IMR-90 (cell line): ENCODE measurements around the gene LRP5. TPM values are rescaled to one million over a fixed set of nuclear protein-coding genes. Genes with fewer than 3 reads are reported as not detected.

Experiments
- ATAC-seq: fragments of 200-7000 bp; cut with Tn5 transposase; 2 replicates; pipeline ENCODE4 v1.9.1; 2020; ENCODE audit warnings: low read depth, mild to moderate bottlenecking, moderate library complexity
- BruUV-seq: library from RNA; stranded (reverse); fragments of 400-500 nt; replicated peaks from 2 replicates; lab custom pipeline; 2021; lab: Mats Ljungman, UMichigan
- CTCF ChIA-PET: fragments of 300-600 bp; formaldehyde crosslinking; extraction: SDS; loops from one replicate; lab custom pipeline; 2021; ENCODE audit warnings: antibody characterized with exemption; lab: Yijun Ruan, JAX
- POLR2A ChIA-PET: fragments of 300-600 bp; sonication (Branson Sonifier 250); formaldehyde crosslinking; loops from one replicate; lab custom pipeline; 2022; ENCODE audit warnings: antibody characterized with exemption; ENCODE audit not compliant: unreplicated experiment; lab: Charles Lee
- DNase-seq: peaks from one replicate; pipeline ENCODE4 v3.0.0; 2013
- H2AFZ ChIP-seq: replicated peaks from 2 replicates; pipeline ENCODE3; 2013; ENCODE audit warnings: low read length, mild to moderate bottlenecking; ENCODE audit not compliant: poor library complexity
- H2AK5ac ChIP-seq: 2 replicates; pipeline ENCODE4 v1.6.1; 2013; ENCODE audit warnings: low read depth, low read length, inconsistent platforms
- H2AK9ac ChIP-seq: replicated peaks from 2 replicates; pipeline ENCODE3; 2013; ENCODE audit warnings: mild to moderate bottlenecking, low read depth, low read length, moderate library complexity; ENCODE audit not compliant: poor library complexity
- H2BK120ac ChIP-seq: 2 replicates; pipeline ENCODE4 v1.6.1; 2013; ENCODE audit warnings: low read depth, low read length, inconsistent platforms
- H2BK15ac ChIP-seq: 3 replicates; pipeline ENCODE4 v1.6.1; 2013; ENCODE audit warnings: low read depth, low read length, inconsistent platforms
- H2BK20ac ChIP-seq: 2 replicates; pipeline ENCODE4 v1.6.1; 2013; ENCODE audit warnings: low read depth, mild to moderate bottlenecking, inconsistent platforms, low read length, moderate library complexity
- H2BK5ac ChIP-seq: 2 replicates; pipeline ENCODE4 v1.6.1; 2013; ENCODE audit warnings: mild to moderate bottlenecking, low read depth, low read length, inconsistent platforms; ENCODE audit not compliant: poor library complexity, severe bottlenecking
- H3K14ac ChIP-seq: replicated peaks from 2 replicates; pipeline ENCODE4 v1.6.1; 2013; ENCODE audit warnings: low read depth, low read length, inconsistent platforms
- H3K18ac ChIP-seq: 2 replicates; pipeline ENCODE4 v1.6.1; 2013; ENCODE audit warnings: low read depth, low read length, control low read depth
- H3K23ac ChIP-seq: 2 replicates; pipeline ENCODE4 v1.6.1; 2013; ENCODE audit warnings: low read depth, low read length, inconsistent platforms
- H3K27ac ChIP-seq: 2 replicates; pipeline ENCODE4 v1.5.1; 2013; ENCODE audit warnings: mild to moderate bottlenecking, control low read depth, low read length; ENCODE audit not compliant: insufficient read depth
- H3K27me3 ChIP-seq: 2 replicates; pipeline ENCODE4 v1.6.1; 2013; ENCODE audit warnings: low read length; ENCODE audit not compliant: control insufficient read depth, insufficient read depth
- H3K36me3 ChIP-seq: 2 replicates; pipeline ENCODE4 v1.6.1; 2013; ENCODE audit warnings: low read length, mixed read lengths; ENCODE audit not compliant: control insufficient read depth, insufficient read depth
- H3K4ac ChIP-seq: 2 replicates; pipeline ENCODE4 v1.6.1; 2013; ENCODE audit warnings: low read depth, low read length, inconsistent platforms
- H3K4me1 ChIP-seq: 2 replicates; pipeline ENCODE4 v1.6.1; 2013; ENCODE audit warnings: low read length, mixed read lengths; ENCODE audit not compliant: control insufficient read depth, insufficient read depth
- H3K4me2 ChIP-seq: 2 replicates; pipeline ENCODE4 v1.6.1; 2013; ENCODE audit warnings: low read depth, mild to moderate bottlenecking, control low read depth, low read length, moderate library complexity
- H3K4me3 ChIP-seq: 2 replicates; pipeline ENCODE4 v1.5.1; 2013; ENCODE audit warnings: low read depth, mild to moderate bottlenecking, control low read depth, low read length, moderate library complexity; ENCODE audit not compliant: insufficient read depth
- H3K56ac ChIP-seq: 2 replicates; pipeline ENCODE4 v1.6.1; 2013; ENCODE audit warnings: low read length, inconsistent platforms; ENCODE audit not compliant: insufficient read depth; ENCODE audit errors: extremely low read depth
- H3K79me1 ChIP-seq, 2 experiments: 2 replicates each; pipeline ENCODE4 v1.6.1; 2013; ENCODE audit warnings: low read length in 2 of 2, inconsistent platforms in 1 of 2, low read depth in 1 of 2
- H3K9ac ChIP-seq: 2 replicates; pipeline ENCODE4 v1.6.1; 2013; ENCODE audit warnings: low read depth, low read length, control low read depth
- H3K9me1 ChIP-seq: 2 replicates; pipeline ENCODE4 v1.6.1; 2013; ENCODE audit warnings: low read length, inconsistent platforms; ENCODE audit not compliant: insufficient read depth
- H3K9me3 ChIP-seq: 2 replicates; pipeline ENCODE4 v1.6.1; 2013; ENCODE audit warnings: low read length; ENCODE audit not compliant: control insufficient read depth, insufficient read depth
- H4K20me1 ChIP-seq: 2 replicates; pipeline ENCODE4 v1.6.1; 2013; ENCODE audit warnings: low read length, inconsistent platforms; ENCODE audit not compliant: insufficient read depth
- H4K5ac ChIP-seq: 2 replicates; pipeline ENCODE4 v1.6.1; 2013; ENCODE audit warnings: mild to moderate bottlenecking, low read depth, low read length, control low read depth
- H4K8ac ChIP-seq, 2 experiments: 2 replicates each; pipeline ENCODE4 v1.6.1; 2013; ENCODE audit warnings: low read depth in 2 of 2, low read length in 2 of 2, control low read depth in 1 of 2, inconsistent platforms in 1 of 2
- H4K91ac ChIP-seq: 2 replicates; pipeline ENCODE4 v1.6.1; 2013; ENCODE audit warnings: low read depth, low read length, inconsistent platforms; ENCODE audit not compliant: insufficient read depth
- CEBPB ChIP-seq: IDR thresholded peaks from 2 replicates; pipeline ENCODE4 v1.6.1; 2012; ENCODE audit warnings: low read depth, low read length, improper control_type of control experiment
- FOS ChIP-seq: fragments of 150-350 bp; IDR thresholded peaks from 2 replicates; pipeline ENCODE4 v1.6.1; 2016; ENCODE audit warnings: low read depth, low read length
- NFE2L2 ChIP-seq: fragments of 150-350 bp; IDR thresholded peaks from 2 replicates; pipeline ENCODE4 v1.6.1; 2016; ENCODE audit warnings: low read depth, mild to moderate bottlenecking, low read length
- POLR2A ChIP-seq: IDR thresholded peaks from 2 replicates; pipeline ENCODE4 v1.6.1; 2012; ENCODE audit warnings: mild to moderate bottlenecking, low read depth, low read length
- RAD21 ChIP-seq: IDR thresholded peaks from 2 replicates; pipeline ENCODE4 v1.6.1; 2012; ENCODE audit warnings: low read length, improper control_type of control experiment
- RCOR1 ChIP-seq: IDR thresholded peaks from 2 replicates; pipeline ENCODE4 v1.6.1; 2012; ENCODE audit warnings: mild to moderate bottlenecking, low read length, improper control_type of control experiment; ENCODE audit not compliant: insufficient replicate concordance
- RFX5 ChIP-seq: IDR thresholded peaks from 2 replicates; pipeline ENCODE4 v1.8.0; 2012; ENCODE audit warnings: low read depth, mild to moderate bottlenecking, low read length, moderate library complexity
- WGBS, 2 experiments: methylation state at CpG; one replicate each; pipeline versions ENCODE4 v1.1.5 to v1.1.7; 2013; ENCODE audit warnings: missing lambda C conversion rate in 2 of 2; ENCODE audit not compliant: insufficient read length in 1 of 2; ENCODE audit errors: extremely low coverage in 2 of 2; 5-methylcytosine and 5-hydroxymethylcytosine counted together
- dilution Hi-C: fragments of 300-500 bp; cut with HindIII; formaldehyde crosslinking; loops from one replicate; pipeline ENCODE4 v1.14.3; 2018; ENCODE audit warnings: low sequenced_read_pairs; ENCODE audit not compliant: unreplicated experiment
- in situ Hi-C: fragments of 300-500 bp; cut with MboI; formaldehyde crosslinking; loops from 3 replicates; pipeline ENCODE4 v1.14.3; 2019; ENCODE audit warnings: low sequenced_read_pairs, inconsistent platforms, mixed read lengths
- intact Hi-C: fragments of 100-400 bp; cut with micrococcal nuclease; formaldehyde crosslinking; loops from 2 replicates; pipeline ENCODE4 v1.10.0; 2022
- polyA plus RNA-seq, 3 experiments: library from polyadenylated mRNA; depleted of rRNA; stranded (reverse); fragments of >200 nt; gene quantifications; 2 replicates each; pipeline ENCODE4 v1.2.3, GENCODE V29; 2012; ENCODE audit warnings: low replicate concordance in 1 of 3
- total RNA-seq: library from RNA; depleted of rRNA; stranded (reverse); fragments of >200 nt; gene quantifications from 2 replicates; pipeline ENCODE4 v1.2.3, GENCODE V29; 2012
- TF ChIP-seq, protein P1 (sequence below): fragments of 150-350 bp; IDR thresholded peaks from 2 replicates; pipeline ENCODE4 v1.6.1; 2016; ENCODE audit warnings: low read depth, mild to moderate bottlenecking, low read length, moderate library complexity, borderline replicate concordance
- TF ChIP-seq, protein P2 (sequence below): conservative IDR thresholded peaks from 2 replicates; pipeline ENCODE4 v1.5.1; 2012; ENCODE audit warnings: mild to moderate bottlenecking, low read depth, low read length, improper control_type of control experiment
- TF ChIP-seq, protein P3 (sequence below): fragments of 150-350 bp; IDR thresholded peaks from 2 replicates; pipeline ENCODE4 v1.6.1; 2017; ENCODE audit warnings: mild to moderate bottlenecking, antibody characterized with exemption, low read length, low read depth

Gene LRP5
- total and polyA plus RNA-seq, 2 of the 4 experiments (the other 2 are of a cell fraction): 10.4 to 15.0 TPM

DNA sequence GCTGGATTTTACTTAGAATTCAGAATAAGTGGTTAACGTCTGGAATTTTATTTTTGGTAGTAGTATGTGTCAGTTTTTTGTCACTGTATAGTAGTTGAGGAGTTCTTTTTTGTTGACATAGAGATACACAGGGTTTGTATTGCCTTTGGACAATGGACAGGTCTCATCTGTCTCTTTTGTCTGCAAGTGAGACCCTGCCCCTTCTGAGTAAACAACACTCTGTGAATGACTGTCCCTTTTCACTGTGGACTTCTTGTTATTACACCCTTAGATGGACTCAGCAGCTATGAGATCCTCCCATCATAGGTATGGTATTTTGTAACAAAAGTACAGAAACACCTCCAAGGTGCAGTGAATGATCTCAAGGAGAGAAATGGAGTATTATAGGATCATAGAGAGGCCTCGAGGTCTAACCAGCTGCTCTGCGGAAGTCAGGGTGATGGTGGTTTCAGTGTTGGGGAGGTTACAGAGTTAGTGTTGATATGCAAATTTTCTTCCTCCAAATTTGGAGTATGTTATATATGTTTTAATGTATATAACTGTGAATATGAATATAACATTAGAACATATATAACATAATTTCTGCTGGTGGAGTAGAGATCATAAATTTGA lies 155.9 kb downstream of the LRP5 start:
- Histone ChIP-seq H3K27me3 (no peaks in the 10 kb centered on the region), H2AK9ac (no peak overlapping the region), H3K4me3 (no peak overlapping the region), H2AFZ (no peak overlapping the region), H3K4me2 (no peak overlapping the region), H3K79me1 (peaks cover 16 to 79% of the 10 kb centered on the region in 2 experiments), H2BK120ac (no peak overlapping the region), H3K14ac (no peak overlapping the region), H4K91ac (no peak overlapping the region), H3K4ac (no peak overlapping the region), H3K18ac (no peak overlapping the region), H3K9ac (no peak overlapping the region), H3K9me1 (peaks cover 36% of the 10 kb centered on the region), H4K8ac (no peak overlapping the region), H3K36me3 (peaks cover 6% of the 10 kb centered on the region), H2BK15ac (no peak overlapping the region), H4K20me1 (peaks cover 97% of the 10 kb centered on the region), H4K5ac (no peak overlapping the region), H3K56ac (no peak overlapping the region), H3K23ac (no peak overlapping the region), H3K4me1 (peaks cover 22% of the 10 kb centered on the region), H2BK5ac (no peak overlapping the region), H2AK5ac (no peak overlapping the region), H2BK20ac (no peak overlapping the region), H3K27ac (no peak overlapping the region), H3K9me3 (no peaks in the 10 kb centered on the region)
- intact Hi-C loops (loop anchor here (10.0 kb wide), 1 partner anchor 106 kb away; no protein-coding TSS in a partner anchor), in situ Hi-C loops (no loop called here), dilution Hi-C loops (no loop called here)
- TF ChIP-seq RAD21 (no peak), RCOR1 (no peak), CEBPB (no peak), POLR2A (no peak), FOS (no peak), NFE2L2 (no peak), RFX5 (no peak)
- TF ChIP-seq, protein P1, sequence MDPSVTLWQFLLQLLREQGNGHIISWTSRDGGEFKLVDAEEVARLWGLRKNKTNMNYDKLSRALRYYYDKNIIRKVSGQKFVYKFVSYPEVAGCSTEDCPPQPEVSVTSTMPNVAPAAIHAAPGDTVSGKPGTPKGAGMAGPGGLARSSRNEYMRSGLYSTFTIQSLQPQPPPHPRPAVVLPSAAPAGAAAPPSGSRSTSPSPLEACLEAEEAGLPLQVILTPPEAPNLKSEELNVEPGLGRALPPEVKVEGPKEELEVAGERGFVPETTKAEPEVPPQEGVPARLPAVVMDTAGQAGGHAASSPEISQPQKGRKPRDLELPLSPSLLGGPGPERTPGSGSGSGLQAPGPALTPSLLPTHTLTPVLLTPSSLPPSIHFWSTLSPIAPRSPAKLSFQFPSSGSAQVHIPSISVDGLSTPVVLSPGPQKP: no peak
- TF ChIP-seq, protein P2, sequence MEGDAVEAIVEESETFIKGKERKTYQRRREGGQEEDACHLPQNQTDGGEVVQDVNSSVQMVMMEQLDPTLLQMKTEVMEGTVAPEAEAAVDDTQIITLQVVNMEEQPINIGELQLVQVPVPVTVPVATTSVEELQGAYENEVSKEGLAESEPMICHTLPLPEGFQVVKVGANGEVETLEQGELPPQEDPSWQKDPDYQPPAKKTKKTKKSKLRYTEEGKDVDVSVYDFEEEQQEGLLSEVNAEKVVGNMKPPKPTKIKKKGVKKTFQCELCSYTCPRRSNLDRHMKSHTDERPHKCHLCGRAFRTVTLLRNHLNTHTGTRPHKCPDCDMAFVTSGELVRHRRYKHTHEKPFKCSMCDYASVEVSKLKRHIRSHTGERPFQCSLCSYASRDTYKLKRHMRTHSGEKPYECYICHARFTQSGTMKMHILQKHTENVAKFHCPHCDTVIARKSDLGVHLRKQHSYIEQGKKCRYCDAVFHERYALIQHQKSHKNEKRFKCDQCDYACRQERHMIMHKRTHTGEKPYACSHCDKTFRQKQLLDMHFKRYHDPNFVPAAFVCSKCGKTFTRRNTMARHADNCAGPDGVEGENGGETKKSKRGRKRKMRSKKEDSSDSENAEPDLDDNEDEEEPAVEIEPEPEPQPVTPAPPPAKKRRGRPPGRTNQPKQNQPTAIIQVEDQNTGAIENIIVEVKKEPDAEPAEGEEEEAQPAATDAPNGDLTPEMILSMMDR: no peak
- TF ChIP-seq, protein P3, sequence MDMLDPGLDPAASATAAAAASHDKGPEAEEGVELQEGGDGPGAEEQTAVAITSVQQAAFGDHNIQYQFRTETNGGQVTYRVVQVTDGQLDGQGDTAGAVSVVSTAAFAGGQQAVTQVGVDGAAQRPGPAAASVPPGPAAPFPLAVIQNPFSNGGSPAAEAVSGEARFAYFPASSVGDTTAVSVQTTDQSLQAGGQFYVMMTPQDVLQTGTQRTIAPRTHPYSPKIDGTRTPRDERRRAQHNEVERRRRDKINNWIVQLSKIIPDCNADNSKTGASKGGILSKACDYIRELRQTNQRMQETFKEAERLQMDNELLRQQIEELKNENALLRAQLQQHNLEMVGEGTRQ: no peak
- BruUV-seq: no TSS peak
- ChIA-PET CTCF (interaction anchor here (0.6 kb wide), 1 partner anchor 984 kb away, joined by 3 read pairs; no protein-coding TSS in a partner anchor), POLR2A (no interaction called here)
- ATAC-seq (no peak), DNase-seq (no peak)
- no CpG with 5 or more reads among the region's 3 CpGs for WGBS, 2 experiments
